ENCODE measurements around the gene GNAL. TPM values are rescaled to one million over a fixed set of nuclear protein-coding genes. Genes with fewer than 3 reads are reported as not detected.

Gene GNAL
- total RNA-seq, 2 experiments from 2014 or later = 0.05 TPM; not detected in 1

- Mint-ChIP-seq H3K27ac (no peak overlapping the region), H3K4me3 (no peak overlapping the region), H3K9me3 (no peaks in the 10 kb centered on the region), H3K4me1 (ENCODE audit: low read depth) (no peaks in the 10 kb centered on the region), H3K36me3 (ENCODE audit: low read depth) (no peaks in the 10 kb centered on the region), H3K27me3 (ENCODE audit: low read depth) (peaks cover 8% of the 10 kb centered on the region)
- no peak for DNase-seq
- CTCF ChIA-PET = interaction anchor here (0.6 kb wide), 1 partner anchor 123 kb away, joined by 3 read pairs; no protein-coding TSS in a partner anchor
- intact Hi-C loops (cut with micrococcal nuclease) = no loop called here
Measured at GRCh38 chr18:11802586-11802985, 113.5 kb downstream of the GNAL start.

GRCh38 chr18:11807233-11807632 lies 118.2 kb downstream of the GNAL start:
- Mint-ChIP-seq H3K36me3 (ENCODE audit: low read depth) (no peaks in the 10 kb centered on the region), H3K27ac (no peak overlapping the region)
- intact Hi-C loops (cut with micrococcal nuclease) = no loop called here

GRCh38 chr18:11808001-11808855 lies 119.2 kb downstream of the GNAL start:
- Mint-ChIP-seq H3K9me3 (no peaks in the 10 kb centered on the region), H3K27me3 (ENCODE audit: low read depth) (peaks cover 5% of the 10 kb centered on the region), H3K4me3 (no peak overlapping the region), H3K4me1 (ENCODE audit: low read depth) (no peaks in the 10 kb centered on the region), H3K27ac (no peak overlapping the region), H3K36me3 (ENCODE audit: low read depth) (no peaks in the 10 kb centered on the region)
- intact Hi-C loops (cut with micrococcal nuclease) = no loop called here
- no peak for DNase-seq
- CTCF ChIA-PET = no interaction called here

More at GRCh38 chr18:11807233-11807632, 118.2 kb downstream of the GNAL start:
- CTCF ChIA-PET = interaction anchor here (0.6 kb wide), 1 partner anchor 34 kb away, joined by 4 read pairs; no protein-coding TSS in a partner anchor
- no peak overlapping the region for H3K4me3 Mint-ChIP-seq
- no peaks in the 10 kb centered on the region for H3K9me3 Mint-ChIP-seq
- DNase-seq = no peak
- no peaks in the 10 kb centered on the region for H3K4me1 Mint-ChIP-seq (ENCODE audit: low read depth)
- peaks cover 7% of the 10 kb centered on the region for H3K27me3 Mint-ChIP-seq (ENCODE audit: low read depth)

- Mint-ChIP-seq H3K36me3 (ENCODE audit: low read depth) (no peaks in the 10 kb centered on the region), H3K4me1 (ENCODE audit: low read depth) (no peaks in the 10 kb centered on the region), H3K4me3 (no peak overlapping the region), H3K9me3 (no peaks in the 10 kb centered on the region), H3K27ac (no peak overlapping the region), H3K27me3 (ENCODE audit: low read depth) (peaks cover 5% of the 10 kb centered on the region)
- intact Hi-C loops (cut with micrococcal nuclease) = no loop called here
- no peak for DNase-seq
- CTCF ChIA-PET = interaction anchor here (0.8 kb wide), 1 partner anchor 81 kb away, joined by 3 read pairs; no protein-coding TSS in a partner anchor
Measured at GRCh38 chr18:11809895-11810294, 120.8 kb downstream of the GNAL start.

GRCh38 chr18:11810379-11810778 lies 121.3 kb downstream of the GNAL start:
- Mint-ChIP-seq H3K36me3 (ENCODE audit: low read depth) (no peaks in the 10 kb centered on the region), H3K9me3 (no peaks in the 10 kb centered on the region), H3K27me3 (ENCODE audit: low read depth) (peaks cover 2% of the 10 kb centered on the region), H3K4me1 (ENCODE audit: low read depth) (no peaks in the 10 kb centered on the region), H3K27ac (no peak overlapping the region), H3K4me3 (no peak overlapping the region)
- intact Hi-C loops (cut with micrococcal nuclease) = no loop called here
- CTCF ChIA-PET = interaction anchor here (0.8 kb wide), 1 partner anchor 81 kb away, joined by 3 read pairs; no protein-coding TSS in a partner anchor
- no peak for DNase-seq

- Mint-ChIP-seq H3K36me3 (ENCODE audit: low read depth) (no peaks in the 10 kb centered on the region), H3K4me1 (ENCODE audit: low read depth) (no peaks in the 10 kb centered on the region), H3K9me3 (no peaks in the 10 kb centered on the region), H3K4me3 (no peak overlapping the region), H3K27ac (no peak overlapping the region), H3K27me3 (ENCODE audit: low read depth) (no peaks in the 10 kb centered on the region)
- intact Hi-C loops (cut with micrococcal nuclease) = no loop called here
- DNase-seq = no peak
- CTCF ChIA-PET = no interaction called here
Measured at GRCh38 chr18:11811009-11811408, 121.9 kb downstream of the GNAL start.

GRCh38 chr18:11817229-11817628 lies 128.2 kb downstream of the GNAL start:
- H3K9me3 Mint-ChIP-seq = no peaks in the 10 kb centered on the region
- H3K36me3 Mint-ChIP-seq (ENCODE audit: low read depth) = no peaks in the 10 kb centered on the region
- no peak for DNase-seq
- intact Hi-C loops (cut with micrococcal nuclease) = no loop called here
- H3K4me3 Mint-ChIP-seq = no peak overlapping the region
- H3K4me1 Mint-ChIP-seq (ENCODE audit: low read depth) = no peaks in the 10 kb centered on the region
- CTCF ChIA-PET = no interaction called here
- H3K27me3 Mint-ChIP-seq (ENCODE audit: low read depth) = no peaks in the 10 kb centered on the region
- H3K27ac Mint-ChIP-seq = no peak overlapping the region

- Mint-ChIP-seq H3K27me3 (ENCODE audit: low read depth) (no peaks in the 10 kb centered on the region), H3K36me3 (ENCODE audit: low read depth) (no peaks in the 10 kb centered on the region), H3K4me3 (no peak overlapping the region), H3K9me3 (no peaks in the 10 kb centered on the region), H3K27ac (no peak overlapping the region), H3K4me1 (ENCODE audit: low read depth) (no peaks in the 10 kb centered on the region)
- no peak for DNase-seq
- CTCF ChIA-PET = no interaction called here
- intact Hi-C loops (cut with micrococcal nuclease) = no loop called here
Measured at GRCh38 chr18:11818486-11819203, 129.6 kb downstream of the GNAL start.

GRCh38 chr18:11819938-11820337 lies 130.9 kb downstream of the GNAL start:
- DNase-seq = no peak
- CTCF ChIA-PET = no interaction called here
- Mint-ChIP-seq H3K4me1 (ENCODE audit: low read depth) (no peaks in the 10 kb centered on the region), H3K27me3 (ENCODE audit: low read depth) (no peaks in the 10 kb centered on the region), H3K27ac (no peak overlapping the region), H3K4me3 (no peak overlapping the region), H3K9me3 (no peaks in the 10 kb centered on the region), H3K36me3 (ENCODE audit: low read depth) (no peaks in the 10 kb centered on the region)
- intact Hi-C loops (cut with micrococcal nuclease) = no loop called here

GRCh38 chr18:11820697-11821096 lies 131.6 kb downstream of the GNAL start:
- no peak for DNase-seq
- H3K4me3 Mint-ChIP-seq = no peak overlapping the region
- intact Hi-C loops (cut with micrococcal nuclease) = no loop called here
- CTCF ChIA-PET = no interaction called here
- no peaks in the 10 kb centered on the region for H3K9me3 Mint-ChIP-seq
- no peaks in the 10 kb centered on the region for H3K4me1 Mint-ChIP-seq (ENCODE audit: low read depth)
- H3K27ac Mint-ChIP-seq = no peak overlapping the region
- no peaks in the 10 kb centered on the region for H3K27me3 Mint-ChIP-seq (ENCODE audit: low read depth)
- H3K36me3 Mint-ChIP-seq (ENCODE audit: low read depth) = no peaks in the 10 kb centered on the region

- Mint-ChIP-seq H3K9me3 (no peaks in the 10 kb centered on the region), H3K36me3 (ENCODE audit: low read depth) (no peaks in the 10 kb centered on the region), H3K27me3 (ENCODE audit: low read depth) (no peaks in the 10 kb centered on the region), H3K4me1 (ENCODE audit: low read depth) (no peaks in the 10 kb centered on the region), H3K4me3 (no peak overlapping the region), H3K27ac (no peak overlapping the region)
- CTCF ChIA-PET = no interaction called here
- intact Hi-C loops (cut with micrococcal nuclease) = no loop called here
- DNase-seq = no peak
Measured at GRCh38 chr18:11821208-11821607, 132.1 kb downstream of the GNAL start.

GRCh38 chr18:11821643-11822237 lies 132.7 kb downstream of the GNAL start:
- intact Hi-C loops (cut with micrococcal nuclease) = no loop called here
- H3K4me1 Mint-ChIP-seq (ENCODE audit: low read depth) = no peaks in the 10 kb centered on the region
- H3K27me3 Mint-ChIP-seq (ENCODE audit: low read depth) = no peaks in the 10 kb centered on the region
- CTCF ChIA-PET = no interaction called here
- no peak overlapping the region for H3K27ac Mint-ChIP-seq
- no peak overlapping the region for H3K4me3 Mint-ChIP-seq
- no peaks in the 10 kb centered on the region for H3K36me3 Mint-ChIP-seq (ENCODE audit: low read depth)
- no peak for DNase-seq
- no peaks in the 10 kb centered on the region for H3K9me3 Mint-ChIP-seq

Data from activated naive CD4-positive, alpha-beta T cell treated with anti-CD3 and anti-CD28 coated beads for 36 hours (primary cell).